GM23248 (cell line): ENCODE data around the gene EIF4ENIF1.

ENCODE experiments used
- EZH2 ChIP-seq: fragments of 200-600 bp; sonication (generic); IDR thresholded peaks from 2 replicates; pipeline ENCODE4 v1.6.1; 2018; ENCODE audit warnings: antibody characterized with exemption, mild to moderate bottlenecking; ENCODE audit not compliant: insufficient read depth, poor library complexity, severe bottlenecking
- EZH2phosphoT487 ChIP-seq: fragments of 200-600 bp; sonication (generic); IDR thresholded peaks from 2 replicates; pipeline ENCODE4 v1.6.1; 2018; ENCODE audit warnings: antibody characterized with exemption, moderate library complexity, mild to moderate bottlenecking, low read depth; ENCODE audit not compliant: insufficient read depth

DNA sequence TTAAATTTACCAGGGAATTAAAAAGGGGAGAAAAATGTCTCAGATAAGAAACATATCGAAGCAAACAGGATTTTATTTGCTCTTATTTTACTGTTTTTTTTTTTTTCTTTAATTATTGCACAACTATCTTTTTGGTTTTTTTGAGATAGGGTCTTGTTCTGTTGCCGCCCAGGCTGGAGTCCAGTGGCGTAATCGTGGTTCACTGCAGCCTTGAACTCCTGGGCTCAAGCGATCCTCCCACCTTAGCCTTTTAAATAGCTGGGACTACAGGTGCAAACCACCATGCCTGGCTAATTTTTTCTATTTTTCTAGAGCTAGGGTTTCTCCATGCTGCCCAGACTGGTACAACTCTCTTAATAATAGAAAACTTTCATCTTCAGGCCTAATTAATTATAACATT lies 57.7 kb downstream of the EIF4ENIF1 start:
- TF ChIP-seq EZH2 (no peak), EZH2phosphoT487 (no peak)
